ENCODE results near the gene ZDHHC7.

The ZDHHC7 gene

DNA sequence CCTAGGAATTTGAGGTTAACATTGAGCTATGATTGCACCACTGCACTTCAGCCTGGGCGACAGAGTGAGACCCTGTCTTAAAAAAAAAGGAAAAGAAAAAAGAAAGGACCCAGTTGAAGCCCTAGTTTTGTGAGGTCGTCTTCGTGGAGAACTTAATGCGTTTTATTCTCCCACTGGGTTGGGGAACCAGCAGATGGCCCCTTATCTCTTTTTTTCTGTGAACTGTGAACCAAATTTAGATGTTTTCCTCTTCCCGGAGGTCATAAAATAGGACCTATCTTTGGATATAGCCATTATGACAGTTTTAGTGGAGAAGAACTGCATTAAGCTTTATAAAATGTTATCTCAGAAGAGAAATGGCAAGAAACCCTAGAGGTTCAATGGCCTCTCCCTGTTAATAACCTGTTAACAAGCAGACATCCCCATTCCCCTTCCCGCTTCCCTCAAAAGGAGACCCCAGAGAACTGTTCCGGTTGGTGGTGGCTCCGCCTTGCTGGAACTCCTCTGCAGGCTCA, 39.8 kb upstream of the ZDHHC7 start:
- Histone ChIP-seq H3K27ac (ENCODE audit: low read depth, low read length) (no peak overlapping the region), H3K9me3 (ENCODE audit: low read length) (no peaks in the 10 kb centered on the region), H3K36me3 (ENCODE audit: insufficient read depth, low read length) (no peaks in the 10 kb centered on the region), H3K4me1 (ENCODE audit: insufficient read depth, low read length) (peaks cover 8% of the 10 kb centered on the region), H3K4me3 (ENCODE audit: low read depth in 1 of 2, low read length in 2 of 2) (no peak overlapping the region), H3K9ac (ENCODE audit: low read length) (no peak overlapping the region), H3K27me3 (ENCODE audit: control insufficient read depth in 1 of 2, insufficient read depth in 2 of 2, low read length in 2 of 2) (no peaks in the 10 kb centered on the region)

DNA sequence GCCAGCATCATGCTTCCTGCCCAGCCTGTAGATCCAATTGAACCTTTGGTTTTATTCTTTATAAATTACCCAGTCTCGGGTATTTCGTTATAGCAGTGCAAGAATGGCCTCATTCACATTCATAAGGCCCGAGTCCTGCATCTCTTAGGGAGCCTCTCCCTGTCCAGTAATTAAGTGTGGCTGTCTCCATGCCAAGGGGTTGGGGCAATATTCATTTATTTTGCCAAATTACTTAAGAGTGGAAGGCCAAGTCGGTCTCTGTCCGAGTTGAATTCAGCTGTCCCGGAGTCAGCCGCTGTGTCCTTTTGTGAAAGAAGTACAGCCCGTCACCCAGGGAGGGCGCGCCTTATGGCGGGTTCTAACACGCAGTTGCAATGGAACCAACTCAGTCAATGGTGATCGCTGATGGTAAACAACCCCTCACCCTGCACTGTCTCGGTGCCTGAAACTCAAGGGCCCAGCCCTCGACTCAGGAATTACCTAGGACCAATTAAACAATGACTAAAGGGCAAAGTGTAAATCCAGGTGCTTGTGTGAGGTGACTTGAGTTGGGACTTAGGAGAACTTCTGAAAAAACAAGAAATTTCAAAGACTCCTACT, 38.5 kb upstream of the ZDHHC7 start:
- Histone ChIP-seq H3K4me3 (ENCODE audit: low read depth in 1 of 2, low read length in 2 of 2) (no peak overlapping the region), H3K9ac (ENCODE audit: low read length) (no peak overlapping the region), H3K36me3 (ENCODE audit: insufficient read depth, low read length) (no peaks in the 10 kb centered on the region), H3K9me3 (ENCODE audit: low read length) (no peaks in the 10 kb centered on the region), H3K27ac (ENCODE audit: low read depth, low read length) (no peak overlapping the region), H3K27me3 (ENCODE audit: control insufficient read depth in 1 of 2, insufficient read depth in 2 of 2, low read length in 2 of 2) (no peaks in the 10 kb centered on the region), H3K4me1 (ENCODE audit: insufficient read depth, low read length) (peaks cover under 1% of the 10 kb centered on the region)

- Histone ChIP-seq H3K36me3 (ENCODE audit: insufficient read depth, low read length) (no peaks in the 10 kb centered on the region), H3K4me3 (ENCODE audit: low read depth in 1 of 2, low read length in 2 of 2) (no peak overlapping the region), H3K9ac (ENCODE audit: low read length) (no peak overlapping the region), H3K9me3 (ENCODE audit: low read length) (no peaks in the 10 kb centered on the region), H3K27ac (ENCODE audit: low read depth, low read length) (no peak overlapping the region), H3K4me1 (ENCODE audit: insufficient read depth, low read length) (no peaks in the 10 kb centered on the region), H3K27me3 (ENCODE audit: control insufficient read depth in 1 of 2, insufficient read depth in 2 of 2, low read length in 2 of 2) (no peaks in the 10 kb centered on the region)
Measured at GRCh38 chr16:85048921-85049562, 37.7 kb upstream of the ZDHHC7 start.

GRCh38 chr16:85047867-85048455, 36.6 kb upstream of the ZDHHC7 start:
- no peak overlapping the region for H3K27ac ChIP-seq (ENCODE audit: low read depth, low read length)
- H3K4me1 ChIP-seq (ENCODE audit: insufficient read depth, low read length), result no peaks in the 10 kb centered on the region
- H3K9me3 ChIP-seq (ENCODE audit: low read length), result no peaks in the 10 kb centered on the region
- H3K27me3 ChIP-seq (ENCODE audit: control insufficient read depth in 1 of 2, insufficient read depth in 2 of 2, low read length in 2 of 2), result no peaks in the 10 kb centered on the region
- no peaks in the 10 kb centered on the region for H3K36me3 ChIP-seq (ENCODE audit: insufficient read depth, low read length)
- H3K9ac ChIP-seq (ENCODE audit: low read length), result no peak overlapping the region
- no peak overlapping the region for H3K4me3 ChIP-seq (ENCODE audit: low read depth in 1 of 2, low read length in 2 of 2)

DNA sequence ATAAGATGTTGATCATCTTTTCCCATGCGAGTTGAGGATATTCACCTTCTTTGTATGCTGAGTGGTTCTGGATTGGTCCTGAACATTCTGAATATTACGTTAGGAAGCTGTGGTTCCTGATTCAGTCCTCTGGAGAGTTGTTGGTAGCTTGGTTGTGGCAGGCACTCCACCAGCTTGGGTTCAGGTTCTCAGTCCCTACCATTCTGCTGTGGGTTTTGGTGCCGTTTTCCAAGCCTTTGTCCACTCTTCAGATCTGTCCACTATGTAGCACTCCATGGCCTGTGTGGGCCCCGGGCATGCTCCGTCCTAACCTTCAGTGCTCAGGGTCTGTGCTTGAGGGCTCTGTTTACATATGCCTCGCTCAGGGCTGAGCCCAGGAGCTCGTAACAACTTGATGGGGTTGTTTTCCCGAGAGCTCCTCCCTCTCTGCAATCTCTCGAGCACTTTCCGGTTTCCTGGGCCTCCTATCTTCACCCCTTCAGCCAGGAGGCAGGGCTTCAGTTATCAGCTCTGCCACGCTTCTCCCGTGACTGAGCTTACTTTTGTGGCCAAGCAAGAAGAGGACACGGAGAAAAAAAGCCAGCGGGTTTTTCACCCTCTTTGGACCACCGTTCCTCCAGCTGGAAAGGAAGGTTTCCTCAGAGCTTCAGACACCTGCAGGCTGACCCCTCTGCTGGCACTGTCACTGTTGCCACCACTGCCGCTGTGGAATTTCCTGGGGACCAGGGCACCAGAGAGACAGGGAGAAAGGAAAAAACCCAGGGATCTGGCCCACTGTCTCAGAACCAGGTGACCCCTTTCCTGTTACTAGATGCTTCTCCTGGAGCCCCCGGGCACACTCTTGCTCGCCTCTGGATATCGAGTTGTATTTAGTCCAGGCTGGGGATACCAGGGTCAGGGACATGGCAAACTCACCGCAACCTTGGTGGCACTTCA, 35.9 kb upstream of the ZDHHC7 start:
- H3K36me3 ChIP-seq (ENCODE audit: insufficient read depth, low read length), result no peaks in the 10 kb centered on the region
- H3K4me3 ChIP-seq (ENCODE audit: low read depth in 1 of 2, low read length in 2 of 2), result no peak overlapping the region
- H3K27me3 ChIP-seq (ENCODE audit: control insufficient read depth in 1 of 2, insufficient read depth in 2 of 2, low read length in 2 of 2), result no peaks in the 10 kb centered on the region
- H3K27ac ChIP-seq (ENCODE audit: low read depth, low read length), result no peak overlapping the region
- peaks cover 3% of the 10 kb centered on the region for H3K4me1 ChIP-seq (ENCODE audit: insufficient read depth, low read length)
- H3K9ac ChIP-seq (ENCODE audit: low read length), result no peak overlapping the region
- H3K9me3 ChIP-seq (ENCODE audit: low read length), result no peaks in the 10 kb centered on the region

DNA sequence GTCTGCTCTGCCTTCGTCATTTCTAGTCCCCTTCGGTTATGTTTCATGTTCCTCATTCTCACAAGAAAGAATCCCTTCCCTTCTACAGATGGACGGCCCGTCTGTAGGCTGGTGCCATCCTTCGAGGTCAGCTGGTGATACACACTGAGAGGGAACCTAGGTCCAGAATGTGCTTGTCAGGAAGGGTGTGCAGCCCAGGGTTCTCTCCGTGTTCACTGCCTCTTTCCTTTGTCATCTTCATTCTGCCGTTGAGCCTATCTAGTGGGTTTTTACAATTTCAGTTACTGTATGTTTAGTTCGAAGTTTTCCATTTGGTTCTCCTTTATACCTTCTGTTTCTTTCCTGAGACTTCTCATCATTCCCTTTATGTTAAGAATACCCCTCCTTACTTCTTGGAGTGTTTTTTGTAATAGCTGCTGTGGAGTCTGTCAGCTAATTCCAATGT, 35.2 kb upstream of the ZDHHC7 start:
- Histone ChIP-seq H3K27me3 (ENCODE audit: control insufficient read depth in 1 of 2, insufficient read depth in 2 of 2, low read length in 2 of 2) (no peaks in the 10 kb centered on the region), H3K4me1 (ENCODE audit: insufficient read depth, low read length) (peaks cover 6% of the 10 kb centered on the region), H3K9me3 (ENCODE audit: low read length) (no peaks in the 10 kb centered on the region), H3K4me3 (ENCODE audit: low read depth in 1 of 2, low read length in 2 of 2) (no peak overlapping the region), H3K36me3 (ENCODE audit: insufficient read depth, low read length) (no peaks in the 10 kb centered on the region), H3K9ac (ENCODE audit: low read length) (no peak overlapping the region), H3K27ac (ENCODE audit: low read depth, low read length) (no peak overlapping the region)

GRCh38 chr16:85045641-85046471, 34.5 kb upstream of the ZDHHC7 start:
- no peaks in the 10 kb centered on the region for H3K36me3 ChIP-seq (ENCODE audit: insufficient read depth, low read length)
- no peaks in the 10 kb centered on the region for H3K9me3 ChIP-seq (ENCODE audit: low read length)
- no peak overlapping the region for H3K27ac ChIP-seq (ENCODE audit: low read depth, low read length)
- H3K4me1 ChIP-seq (ENCODE audit: insufficient read depth, low read length), result peaks cover 10% of the 10 kb centered on the region
- H3K4me3 ChIP-seq (ENCODE audit: low read depth in 1 of 2, low read length in 2 of 2), result no peak overlapping the region
- no peak overlapping the region for H3K9ac ChIP-seq (ENCODE audit: low read length)
- no peaks in the 10 kb centered on the region for H3K27me3 ChIP-seq (ENCODE audit: control insufficient read depth in 1 of 2, insufficient read depth in 2 of 2, low read length in 2 of 2)

DNA sequence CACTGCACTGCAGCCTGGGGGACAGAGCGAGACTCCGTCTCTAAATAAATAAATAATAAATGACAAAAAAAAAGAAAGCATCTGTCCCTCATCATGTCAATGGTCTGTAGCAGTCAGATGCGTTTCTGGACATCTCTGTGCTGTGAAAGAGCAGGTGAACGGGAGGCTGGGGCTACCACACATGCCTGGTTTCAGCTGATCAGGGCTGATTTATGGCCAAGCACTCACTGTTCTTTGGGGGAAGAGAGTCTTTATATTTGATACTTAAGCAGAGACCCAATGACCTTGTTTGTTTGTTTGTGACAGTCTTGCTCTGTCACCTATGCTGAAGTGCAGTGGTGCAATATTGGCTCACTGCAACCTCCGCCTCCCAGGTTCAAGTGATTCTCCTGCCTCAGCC, 33.7 kb upstream of the ZDHHC7 start:
- Histone ChIP-seq H3K36me3 (ENCODE audit: insufficient read depth, low read length) (no peaks in the 10 kb centered on the region), H3K27ac (ENCODE audit: low read depth, low read length) (no peak overlapping the region), H3K4me1 (ENCODE audit: insufficient read depth, low read length) (peaks cover 15% of the 10 kb centered on the region), H3K27me3 (ENCODE audit: control insufficient read depth in 1 of 2, insufficient read depth in 2 of 2, low read length in 2 of 2) (no peaks in the 10 kb centered on the region), H3K4me3 (ENCODE audit: low read depth in 1 of 2, low read length in 2 of 2) (no peak overlapping the region), H3K9ac (ENCODE audit: low read length) (no peak overlapping the region), H3K9me3 (ENCODE audit: low read length) (no peaks in the 10 kb centered on the region)

DNA sequence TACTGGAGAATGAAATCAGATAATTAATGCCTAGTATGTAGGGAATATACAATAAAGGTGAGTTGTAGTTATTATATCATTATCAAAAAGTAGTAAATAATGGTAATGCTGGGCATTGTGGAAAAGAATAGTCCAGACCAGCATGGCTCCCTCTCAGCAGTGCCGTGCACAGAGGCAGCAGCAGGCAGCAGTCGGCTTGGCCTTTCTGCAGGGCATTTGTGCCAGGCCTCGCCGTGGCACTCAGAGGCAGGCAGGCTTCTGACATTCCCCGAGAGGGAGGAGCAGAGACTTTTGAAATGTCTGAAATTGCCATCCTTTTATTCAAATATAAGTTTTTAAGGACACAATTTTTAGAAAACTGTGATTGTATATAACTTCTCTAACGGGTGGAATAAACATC, 31.3 kb upstream of the ZDHHC7 start:
- Histone ChIP-seq H3K9me3 (ENCODE audit: low read length) (no peaks in the 10 kb centered on the region), H3K27me3 (ENCODE audit: control insufficient read depth in 1 of 2, insufficient read depth in 2 of 2, low read length in 2 of 2) (no peaks in the 10 kb centered on the region), H3K4me1 (ENCODE audit: insufficient read depth, low read length) (peaks cover 15% of the 10 kb centered on the region)

DNA sequence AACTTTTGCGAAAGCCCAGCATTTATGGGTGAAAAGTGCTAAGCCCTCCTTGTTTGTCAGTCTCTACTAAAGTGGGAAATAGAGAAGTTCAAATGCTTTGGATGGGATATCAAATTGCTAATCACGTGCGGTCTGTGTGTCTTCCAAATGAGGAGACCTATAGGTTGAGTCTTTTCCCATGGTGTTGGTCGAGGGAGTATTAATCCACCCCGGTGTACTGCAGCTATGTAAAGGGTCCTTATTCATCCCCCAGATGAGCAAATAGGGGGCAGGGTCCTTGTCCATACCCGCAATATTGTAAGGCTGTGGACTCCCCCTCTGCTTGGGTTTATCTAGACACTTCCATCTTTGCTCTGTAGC, 30.8 kb upstream of the ZDHHC7 start:
- no peak overlapping the region for H3K27ac ChIP-seq (ENCODE audit: low read depth, low read length)
- H3K9me3 ChIP-seq (ENCODE audit: low read length), result no peaks in the 10 kb centered on the region
- no peaks in the 10 kb centered on the region for H3K36me3 ChIP-seq (ENCODE audit: insufficient read depth, low read length)
- H3K27me3 ChIP-seq (ENCODE audit: control insufficient read depth in 1 of 2, insufficient read depth in 2 of 2, low read length in 2 of 2), result no peaks in the 10 kb centered on the region
- no peak overlapping the region for H3K9ac ChIP-seq (ENCODE audit: low read length)
- H3K4me1 ChIP-seq (ENCODE audit: insufficient read depth, low read length), result peaks cover 15% of the 10 kb centered on the region
- H3K4me3 ChIP-seq (ENCODE audit: low read depth in 1 of 2, low read length in 2 of 2), result no peak overlapping the region

More for the DNA sequence above, 31.3 kb upstream of the ZDHHC7 start:
- Histone ChIP-seq H3K36me3 (ENCODE audit: insufficient read depth, low read length) (no peaks in the 10 kb centered on the region), H3K4me3 (ENCODE audit: low read depth in 1 of 2, low read length in 2 of 2) (no peak overlapping the region), H3K27ac (ENCODE audit: low read depth, low read length) (no peak overlapping the region), H3K9ac (ENCODE audit: low read length) (no peak overlapping the region)
